IPS DF 4.7 (cell line): Measurements from ENCODE around the gene ELFN2.

Experiments
- DNase-seq: peaks from one replicate; pipeline ENCODE4 v3.0.0-alpha.2; 2013; ENCODE audit warnings: low spot score; ENCODE audit errors: extremely low read depth

The ELFN2 gene

GRCh38 chr22:37318364-37319109 is 108.7 kb downstream of the ELFN2 start:
- DNase-seq, result no peak
